ENCODE measurements around the gene OPA1.

OPA1 gene, protein sequence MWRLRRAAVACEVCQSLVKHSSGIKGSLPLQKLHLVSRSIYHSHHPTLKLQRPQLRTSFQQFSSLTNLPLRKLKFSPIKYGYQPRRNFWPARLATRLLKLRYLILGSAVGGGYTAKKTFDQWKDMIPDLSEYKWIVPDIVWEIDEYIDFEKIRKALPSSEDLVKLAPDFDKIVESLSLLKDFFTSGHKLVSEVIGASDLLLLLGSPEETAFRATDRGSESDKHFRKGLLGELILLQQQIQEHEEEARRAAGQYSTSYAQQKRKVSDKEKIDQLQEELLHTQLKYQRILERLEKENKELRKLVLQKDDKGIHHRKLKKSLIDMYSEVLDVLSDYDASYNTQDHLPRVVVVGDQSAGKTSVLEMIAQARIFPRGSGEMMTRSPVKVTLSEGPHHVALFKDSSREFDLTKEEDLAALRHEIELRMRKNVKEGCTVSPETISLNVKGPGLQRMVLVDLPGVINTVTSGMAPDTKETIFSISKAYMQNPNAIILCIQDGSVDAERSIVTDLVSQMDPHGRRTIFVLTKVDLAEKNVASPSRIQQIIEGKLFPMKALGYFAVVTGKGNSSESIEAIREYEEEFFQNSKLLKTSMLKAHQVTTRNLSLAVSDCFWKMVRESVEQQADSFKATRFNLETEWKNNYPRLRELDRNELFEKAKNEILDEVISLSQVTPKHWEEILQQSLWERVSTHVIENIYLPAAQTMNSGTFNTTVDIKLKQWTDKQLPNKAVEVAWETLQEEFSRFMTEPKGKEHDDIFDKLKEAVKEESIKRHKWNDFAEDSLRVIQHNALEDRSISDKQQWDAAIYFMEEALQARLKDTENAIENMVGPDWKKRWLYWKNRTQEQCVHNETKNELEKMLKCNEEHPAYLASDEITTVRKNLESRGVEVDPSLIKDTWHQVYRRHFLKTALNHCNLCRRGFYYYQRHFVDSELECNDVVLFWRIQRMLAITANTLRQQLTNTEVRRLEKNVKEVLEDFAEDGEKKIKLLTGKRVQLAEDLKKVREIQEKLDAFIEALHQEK

GRCh38 chr3:193592841-193593667 is at the start of gene OPA1:
Gene OPA1, plus strand, starts transcription at chr3:193593208. Its CDS starts 170 bp downstream, at chr3:193593378.
- DNase-seq = peak; percentile 97 to 99

DNA sequence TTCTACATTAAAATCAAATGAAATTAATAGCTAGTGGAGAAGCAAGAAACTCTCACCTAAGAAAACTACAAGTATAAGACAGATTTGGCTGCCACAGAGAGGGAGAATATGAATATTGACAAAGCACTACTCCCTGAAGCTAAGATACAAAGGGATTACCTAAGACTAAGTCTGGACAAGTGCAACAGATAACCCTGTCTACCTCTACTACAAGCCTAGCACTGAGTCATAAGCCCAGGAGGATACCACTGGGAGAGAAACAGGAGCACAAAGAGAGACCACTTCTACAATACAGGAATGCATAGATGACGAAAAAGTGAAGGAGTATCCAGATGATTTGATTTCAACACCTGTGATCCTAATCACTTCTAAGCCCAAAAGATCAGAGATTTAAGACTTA is 48.7 kb upstream of the OPA1 start:
- no peak for DNase-seq

GRCh38 chr3:193545304-193545703 is 47.7 kb upstream of the OPA1 start:
- no peak for DNase-seq

- DNase-seq = no peak
Measured at GRCh38 chr3:193546129-193546528, 46.9 kb upstream of the OPA1 start.

GRCh38 chr3:193548406-193548805 is 44.6 kb upstream of the OPA1 start:
- DNase-seq = no peak

DNA sequence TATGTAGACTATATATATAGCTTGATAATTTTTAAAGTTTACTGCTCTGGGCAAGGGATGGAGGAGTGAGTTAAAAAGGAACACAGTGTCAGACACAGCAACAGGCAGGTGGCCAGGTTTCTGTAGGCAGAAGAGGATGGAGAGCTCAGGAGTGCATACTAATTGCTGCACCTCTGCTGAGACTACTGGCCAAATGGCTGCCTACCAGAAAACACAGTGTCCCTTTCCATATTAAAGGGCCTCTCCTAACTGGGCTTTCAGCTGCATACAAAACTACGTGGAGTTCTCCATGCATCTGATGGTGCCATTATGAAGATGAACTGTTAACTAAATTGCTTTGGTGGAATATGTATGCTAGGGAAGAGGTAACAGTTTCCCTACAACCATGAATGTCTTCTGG is 40.1 kb upstream of the OPA1 start:
- no peak for DNase-seq

DNA sequence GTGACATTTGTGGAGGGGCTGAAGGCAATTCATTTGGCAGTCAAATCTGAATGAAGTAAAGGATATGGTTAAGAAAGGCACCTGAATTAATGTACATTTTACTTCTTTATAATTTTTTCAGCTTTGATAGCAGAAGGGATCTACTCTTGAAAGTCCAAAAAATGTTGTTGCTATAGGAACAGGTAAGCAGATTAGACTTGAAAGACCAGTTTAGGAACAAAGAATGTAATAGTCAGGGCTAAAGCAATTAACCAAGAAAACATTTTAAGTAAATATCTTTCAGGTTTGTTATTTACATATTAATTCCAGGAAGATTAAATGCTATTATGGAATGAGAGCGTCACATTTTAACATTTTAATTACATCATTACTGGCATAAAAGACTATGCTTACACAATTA is 39.4 kb upstream of the OPA1 start:
- DNase-seq = no peak

GRCh38 chr3:193554811-193555210 is 38.2 kb upstream of the OPA1 start, which contains the start of gene ATP13A4:
Gene ATP13A4, minus strand, starts transcription at chr3:193554895. Its CDS starts 96 bp downstream, at chr3:193554799.
- no peak for DNase-seq

- no peak for DNase-seq
Measured at GRCh38 chr3:193556841-193557240, 36.2 kb upstream of the OPA1 start.

DNA sequence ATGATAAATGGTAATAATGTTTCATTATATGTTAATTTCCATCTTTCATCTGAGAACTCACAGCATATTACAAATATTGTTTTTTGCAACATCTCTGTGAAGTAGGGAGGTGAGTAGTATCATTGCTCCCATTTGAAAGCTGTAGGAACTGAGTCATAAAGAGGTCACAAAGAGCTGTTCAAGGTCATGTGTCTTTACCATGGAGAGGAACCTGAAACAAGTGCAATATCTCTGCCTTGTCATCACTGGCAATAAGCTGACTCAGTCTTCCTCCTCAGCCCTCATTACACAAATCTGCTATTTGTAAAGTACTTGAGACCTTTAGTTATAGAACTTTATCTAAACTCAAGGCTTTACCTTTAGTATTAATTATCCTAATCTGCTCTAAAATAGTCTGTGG is 33.9 kb upstream of the OPA1 start:
- peak in 1 of 2 donors; percentile 12 for DNase-seq

DNA sequence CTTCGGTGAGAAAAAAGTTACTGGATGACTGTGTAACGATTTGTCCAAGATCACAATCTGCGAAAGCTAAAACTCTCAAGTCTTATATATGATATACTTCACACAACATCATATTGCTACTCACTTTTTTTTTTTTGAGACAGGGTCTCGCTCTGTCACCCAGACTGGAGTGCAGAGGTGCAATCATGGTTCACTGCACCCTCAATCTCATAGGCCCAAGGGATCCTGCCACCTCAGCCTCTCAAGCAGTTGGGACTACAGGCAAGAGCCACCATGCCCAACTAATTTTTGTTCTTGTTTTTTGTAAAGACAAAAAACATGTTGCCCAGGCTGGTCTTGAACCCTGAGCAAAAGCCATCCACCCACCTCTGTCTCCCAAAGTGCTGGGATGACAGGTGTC is 32.9 kb upstream of the OPA1 start:
- no peak for DNase-seq

DNA sequence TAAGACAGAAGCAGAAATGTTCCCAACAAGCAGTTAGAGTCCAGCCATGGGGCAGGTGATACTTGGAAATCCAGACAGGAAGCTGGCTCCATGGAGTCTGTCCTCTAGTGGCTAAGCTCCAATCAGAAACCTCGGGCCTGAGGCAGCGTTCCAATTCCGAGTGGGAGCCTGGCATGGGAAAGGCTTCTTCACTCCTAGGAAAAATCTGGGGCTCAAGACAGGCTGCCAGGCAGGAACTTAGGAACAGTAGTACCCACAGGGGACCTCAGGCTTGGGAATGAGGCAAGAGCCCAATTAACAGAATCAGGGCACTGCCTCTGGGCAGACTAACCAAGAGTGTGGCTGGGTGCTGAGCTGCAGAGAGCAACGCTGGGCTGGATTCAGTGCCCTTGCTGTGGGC is 32.1 kb upstream of the OPA1 start:
- no peak for DNase-seq

GRCh38 chr3:193563426-193563825 is 29.6 kb upstream of the OPA1 start:
- no peak for DNase-seq

- no peak for DNase-seq
Measured at GRCh38 chr3:193564012-193564411, 29.0 kb upstream of the OPA1 start.

- DNase-seq = no peak
Measured at GRCh38 chr3:193569119-193569518, 23.9 kb upstream of the OPA1 start.

DNA sequence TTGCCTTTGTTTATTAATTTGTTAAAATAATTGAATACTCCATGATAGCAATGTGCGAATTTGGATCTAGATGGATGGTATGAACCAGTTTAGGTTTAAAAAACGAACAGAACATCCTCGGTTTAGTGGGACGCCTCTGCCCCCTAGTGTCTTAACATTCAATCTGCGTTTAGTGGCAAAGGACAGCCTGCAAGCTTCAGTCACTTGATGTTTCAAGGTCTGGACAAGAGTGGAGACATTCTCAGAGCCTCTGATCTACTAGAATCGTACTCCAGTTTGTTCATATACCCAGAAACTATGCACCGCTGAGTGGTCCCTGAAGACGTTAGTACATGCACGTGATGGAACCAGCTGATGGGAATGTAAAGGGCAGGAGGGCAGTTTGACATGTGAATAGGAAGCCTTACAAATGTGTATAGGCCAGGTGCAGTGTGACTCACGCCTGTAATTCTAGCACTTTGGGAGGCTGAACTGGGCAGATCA is 20.5 kb upstream of the OPA1 start:
- DNase-seq = peak; percentile 46 to 71

GRCh38 chr3:193573403-193574191 is 19.4 kb upstream of the OPA1 start:
- DNase-seq = no peak

GRCh38 chr3:193574488-193575070 is 18.4 kb upstream of the OPA1 start:
- DNase-seq = no peak

DNA sequence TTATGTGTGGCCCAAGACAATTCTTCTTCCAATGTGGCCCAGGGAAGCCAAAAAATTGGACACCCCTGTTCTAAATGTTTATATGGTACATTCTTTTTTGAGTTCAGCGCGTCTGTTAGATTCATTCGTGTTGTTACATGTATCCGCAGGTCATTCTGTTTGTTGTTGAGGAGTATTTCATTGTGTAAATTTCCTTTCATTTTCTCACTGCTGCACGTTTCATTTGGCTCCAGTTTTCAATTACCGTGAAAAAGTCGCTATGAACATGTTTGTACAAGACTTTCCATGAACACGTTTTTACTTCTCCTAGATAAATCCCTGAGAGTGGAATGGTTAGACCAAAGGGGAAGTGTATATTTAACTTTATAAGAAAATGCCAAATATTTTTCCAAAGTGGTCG is 7.5 kb upstream of the OPA1 start:
- DNase-seq = no peak

DNA sequence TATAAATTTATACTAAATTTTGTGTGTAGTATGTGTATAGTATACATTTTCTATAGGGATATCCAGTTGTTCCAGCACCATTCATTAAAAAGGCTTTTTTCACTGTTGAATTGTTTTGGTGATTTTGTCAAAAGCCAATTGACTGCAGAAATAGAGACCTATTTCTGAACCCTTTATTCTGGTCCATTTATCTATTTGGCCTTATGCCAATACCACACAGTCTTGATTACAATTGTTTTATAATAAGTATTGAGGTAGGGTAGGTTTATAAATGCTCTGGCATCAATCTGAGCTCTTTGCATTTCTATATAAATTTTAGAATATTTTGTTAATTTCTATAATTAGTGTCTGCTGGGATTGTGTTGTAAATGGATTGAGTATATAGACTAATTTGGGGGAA is 6.5 kb upstream of the OPA1 start:
- no peak for DNase-seq

- DNase-seq = peak; percentile 8 to 43
Measured at GRCh38 chr3:193589129-193589528, 3.9 kb upstream of the OPA1 start.
